ENCODE results near the gene EFL1.

The EFL1 gene

DNA sequence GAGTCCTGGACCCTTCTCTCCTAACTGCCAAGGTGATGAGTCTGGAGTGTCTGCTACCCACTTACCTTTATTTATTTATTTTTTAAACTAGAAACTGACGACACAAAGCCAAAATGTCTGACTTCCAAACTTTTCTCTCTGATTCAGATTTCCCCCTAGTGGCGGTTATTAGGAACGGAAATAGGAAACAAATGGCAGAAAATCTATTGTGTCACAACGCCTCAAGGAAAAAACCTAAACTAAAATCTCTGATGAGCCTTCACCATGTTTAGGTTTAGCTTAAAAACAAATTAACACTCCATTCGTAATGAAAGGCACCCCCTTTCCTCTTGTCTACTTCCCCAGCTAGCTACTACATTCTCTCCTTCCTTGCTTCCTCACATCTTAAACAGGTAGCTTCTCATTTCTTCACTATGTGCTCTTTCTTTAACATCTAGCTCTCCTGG lies 122.7 kb downstream of the EFL1 start:
- Histone ChIP-seq H3K27ac (ENCODE audit: extremely low read depth, low read depth, low read length) (no peak overlapping the region), H3K9me3 (ENCODE audit: control insufficient read depth, insufficient read depth, low read depth, low read length) (no peaks in the 10 kb centered on the region), H3K4me3 (ENCODE audit: low read depth, low read length) (no peak overlapping the region), H3K36me3 (ENCODE audit: control insufficient read depth in 2 of 2, insufficient read depth in 1 of 2, low read length in 2 of 2) (peaks cover 23 to 27% of the 10 kb centered on the region in 2 experiments), H3K4me1 (ENCODE audit: control insufficient read depth, insufficient read depth, low read length) (no peaks in the 10 kb centered on the region)
- TF ChIP-seq ZBTB21 (tag by site-specific recombination; IDR thresholded peaks at IDR 0.05), result 0 out of 2 replicates have a peak, but pooled peaks have one; percentile 21
- TF ChIP-seq ZNF19 (tag by site-specific recombination; IDR thresholded peaks at IDR 0.05; ENCODE audit: low read depth), result no peak
- TF ChIP-seq ZNF211 (tag by site-specific recombination; IDR thresholded peaks at IDR 0.05; ENCODE audit: low read depth), result no peak
- TF ChIP-seq ZNF654 (tag by site-specific recombination; IDR thresholded peaks at IDR 0.05; ENCODE audit: low read depth), result peak; percentile 42
- TF ChIP-seq, protein P1, sequence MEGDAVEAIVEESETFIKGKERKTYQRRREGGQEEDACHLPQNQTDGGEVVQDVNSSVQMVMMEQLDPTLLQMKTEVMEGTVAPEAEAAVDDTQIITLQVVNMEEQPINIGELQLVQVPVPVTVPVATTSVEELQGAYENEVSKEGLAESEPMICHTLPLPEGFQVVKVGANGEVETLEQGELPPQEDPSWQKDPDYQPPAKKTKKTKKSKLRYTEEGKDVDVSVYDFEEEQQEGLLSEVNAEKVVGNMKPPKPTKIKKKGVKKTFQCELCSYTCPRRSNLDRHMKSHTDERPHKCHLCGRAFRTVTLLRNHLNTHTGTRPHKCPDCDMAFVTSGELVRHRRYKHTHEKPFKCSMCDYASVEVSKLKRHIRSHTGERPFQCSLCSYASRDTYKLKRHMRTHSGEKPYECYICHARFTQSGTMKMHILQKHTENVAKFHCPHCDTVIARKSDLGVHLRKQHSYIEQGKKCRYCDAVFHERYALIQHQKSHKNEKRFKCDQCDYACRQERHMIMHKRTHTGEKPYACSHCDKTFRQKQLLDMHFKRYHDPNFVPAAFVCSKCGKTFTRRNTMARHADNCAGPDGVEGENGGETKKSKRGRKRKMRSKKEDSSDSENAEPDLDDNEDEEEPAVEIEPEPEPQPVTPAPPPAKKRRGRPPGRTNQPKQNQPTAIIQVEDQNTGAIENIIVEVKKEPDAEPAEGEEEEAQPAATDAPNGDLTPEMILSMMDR (tag by site-specific recombination; IDR thresholded peaks at IDR 0.05), result peak; percentile 28; the same call in 1 of the 2 replicates
- TF ChIP-seq ZNF501 (tag by site-specific recombination; IDR thresholded peaks at IDR 0.05), result no peak
- ChIA-PET POLR2A (interaction anchor here (0.5 to 0.8 kb wide), 2 partner anchors 94 to 951 kb away, joined by 3 to 4 read pairs; no protein-coding TSS in a partner anchor), CTCF (interaction anchor here (0.6 to 2.0 kb wide), 23 partner anchors 10 to 844 kb away, joined by 3 to 31 read pairs (median 4); no protein-coding TSS in a partner anchor)

DNA sequence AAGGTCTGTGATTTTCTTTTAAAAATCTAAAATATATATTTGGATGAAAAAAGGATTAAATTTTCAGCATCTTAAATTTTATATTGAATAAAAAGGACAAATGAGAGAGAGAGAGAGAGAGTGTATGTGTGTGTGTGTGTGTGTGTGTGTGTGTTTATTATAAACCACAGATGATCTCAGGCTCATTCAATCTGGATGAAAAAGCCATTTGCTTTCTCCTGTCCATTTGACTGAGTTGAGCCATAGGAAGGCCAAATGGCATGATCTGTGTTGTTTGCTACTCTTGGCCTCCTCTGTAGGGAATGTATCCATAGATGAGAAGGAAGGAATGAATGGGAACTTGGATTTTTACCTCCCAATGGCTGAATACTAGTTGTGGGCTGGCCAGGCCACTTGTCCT lies 124.2 kb downstream of the EFL1 start:
- no peaks in the 10 kb centered on the region for H3K4me1 ChIP-seq (ENCODE audit: control insufficient read depth, insufficient read depth, low read length)
- H3K27ac ChIP-seq (ENCODE audit: extremely low read depth, low read depth, low read length), result no peak overlapping the region
- H3K9me3 ChIP-seq (ENCODE audit: control insufficient read depth, insufficient read depth, low read depth, low read length), result no peaks in the 10 kb centered on the region
- peaks cover 23 to 38% of the 10 kb centered on the region in 2 experiments for H3K36me3 ChIP-seq (ENCODE audit: control insufficient read depth in 2 of 2, insufficient read depth in 1 of 2, low read length in 2 of 2)
- TF ChIP-seq, protein P2, sequence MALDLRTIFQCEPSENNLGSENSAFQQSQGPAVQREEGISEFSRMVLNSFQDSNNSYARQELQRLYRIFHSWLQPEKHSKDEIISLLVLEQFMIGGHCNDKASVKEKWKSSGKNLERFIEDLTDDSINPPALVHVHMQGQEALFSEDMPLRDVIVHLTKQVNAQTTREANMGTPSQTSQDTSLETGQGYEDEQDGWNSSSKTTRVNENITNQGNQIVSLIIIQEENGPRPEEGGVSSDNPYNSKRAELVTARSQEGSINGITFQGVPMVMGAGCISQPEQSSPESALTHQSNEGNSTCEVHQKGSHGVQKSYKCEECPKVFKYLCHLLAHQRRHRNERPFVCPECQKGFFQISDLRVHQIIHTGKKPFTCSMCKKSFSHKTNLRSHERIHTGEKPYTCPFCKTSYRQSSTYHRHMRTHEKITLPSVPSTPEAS (tag by site-specific recombination; IDR thresholded peaks at IDR 0.05), result peak; percentile 34; the same call in 1 of the 2 replicates
- TF ChIP-seq, protein P3, sequence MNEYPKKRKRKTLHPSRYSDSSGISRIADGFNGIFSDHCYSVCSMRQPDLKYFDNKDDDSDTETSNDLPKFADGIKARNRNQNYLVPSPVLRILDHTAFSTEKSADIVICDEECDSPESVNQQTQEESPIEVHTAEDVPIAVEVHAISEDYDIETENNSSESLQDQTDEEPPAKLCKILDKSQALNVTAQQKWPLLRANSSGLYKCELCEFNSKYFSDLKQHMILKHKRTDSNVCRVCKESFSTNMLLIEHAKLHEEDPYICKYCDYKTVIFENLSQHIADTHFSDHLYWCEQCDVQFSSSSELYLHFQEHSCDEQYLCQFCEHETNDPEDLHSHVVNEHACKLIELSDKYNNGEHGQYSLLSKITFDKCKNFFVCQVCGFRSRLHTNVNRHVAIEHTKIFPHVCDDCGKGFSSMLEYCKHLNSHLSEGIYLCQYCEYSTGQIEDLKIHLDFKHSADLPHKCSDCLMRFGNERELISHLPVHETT (tag by site-specific recombination; IDR thresholded peaks at IDR 0.05), result no peak
- TF ChIP-seq ZIC2 (tag by site-specific recombination; IDR thresholded peaks at IDR 0.05), result no peak
- H3K4me3 ChIP-seq (ENCODE audit: low read depth, low read length), result no peak overlapping the region
- ChIA-PET POLR2A (no interaction called here), CTCF (interaction anchor here (0.5 to 1.2 kb wide), 7 partner anchors 9 to 727 kb away, joined by 3 to 4 read pairs (median 3); no protein-coding TSS in a partner anchor)

DNA sequence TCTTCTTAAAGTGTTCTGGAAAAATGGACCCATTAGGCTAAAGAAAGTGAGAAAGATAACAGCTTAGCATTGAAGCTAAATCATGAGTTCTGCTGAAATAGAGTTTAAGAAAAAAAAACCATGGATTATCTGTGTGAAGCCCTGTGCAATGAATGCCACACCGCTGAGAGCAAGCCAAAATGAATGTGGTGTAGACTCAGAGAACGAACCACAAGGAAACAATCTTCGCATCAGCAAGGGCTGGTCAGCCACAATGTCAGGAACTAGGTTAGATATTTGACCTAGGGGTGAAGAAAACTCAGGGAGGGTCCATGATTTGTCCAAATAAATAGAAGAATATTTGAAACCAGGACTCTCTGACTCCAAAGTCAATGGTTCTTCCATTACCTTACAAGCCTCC lies 125.3 kb downstream of the EFL1 start:
- Histone ChIP-seq H3K4me3 (ENCODE audit: low read depth, low read length) (no peak overlapping the region), H3K4me1 (ENCODE audit: control insufficient read depth, insufficient read depth, low read length) (no peaks in the 10 kb centered on the region), H3K36me3 (ENCODE audit: control insufficient read depth in 2 of 2, insufficient read depth in 1 of 2, low read length in 2 of 2) (peaks cover 23 to 42% of the 10 kb centered on the region in 2 experiments), H3K9me3 (ENCODE audit: control insufficient read depth, insufficient read depth, low read depth, low read length) (no peaks in the 10 kb centered on the region), H3K27ac (ENCODE audit: extremely low read depth, low read depth, low read length) (no peak overlapping the region)
- TF ChIP-seq ZNF777 (tag by site-specific recombination; IDR thresholded peaks at IDR 0.05; ENCODE audit: borderline replicate concordance) (no peak), SETDB1 (IDR thresholded peaks at IDR 0.05; ENCODE audit: insufficient read length, low read length) (no peak), ZSCAN23 (tag by site-specific recombination; IDR thresholded peaks at IDR 0.05) (no peak), ZNF404 (tag by site-specific recombination; IDR thresholded peaks at IDR 0.05) (no peak)
- ChIA-PET POLR2A (no interaction called here), CTCF (no interaction called here)

DNA sequence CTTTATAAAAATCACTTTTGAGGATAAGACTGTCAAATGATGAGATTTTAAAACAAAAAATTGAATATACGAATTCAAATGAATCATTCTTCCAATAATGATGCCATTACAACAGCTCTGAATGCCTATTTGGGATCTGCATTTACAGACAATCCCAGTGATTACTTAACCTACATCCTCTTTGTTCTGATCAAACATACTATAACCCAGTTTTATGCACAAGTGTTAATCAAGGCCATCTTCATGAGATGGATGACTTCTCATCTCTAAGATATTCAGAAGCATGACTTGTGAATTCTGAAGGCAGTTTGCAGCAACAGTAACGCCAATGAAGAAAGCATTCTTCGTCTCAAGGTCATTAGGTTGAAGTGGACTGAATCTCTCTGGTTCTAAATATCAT lies 126.4 kb downstream of the EFL1 start:
- Histone ChIP-seq H3K36me3 (ENCODE audit: control insufficient read depth in 2 of 2, insufficient read depth in 1 of 2, low read length in 2 of 2) (peaks cover 20 to 42% of the 10 kb centered on the region in 2 experiments), H3K9me3 (ENCODE audit: control insufficient read depth, insufficient read depth, low read depth, low read length) (no peaks in the 10 kb centered on the region), H3K4me1 (ENCODE audit: control insufficient read depth, insufficient read depth, low read length) (no peaks in the 10 kb centered on the region), H3K27ac (ENCODE audit: extremely low read depth, low read depth, low read length) (no peak overlapping the region), H3K4me3 (ENCODE audit: low read depth, low read length) (no peak overlapping the region)
- ChIA-PET CTCF (interaction anchor here (0.5 to 1.2 kb wide), 3 partner anchors 28 to 74 kb away, joined by 3 read pairs; no protein-coding TSS in a partner anchor), POLR2A (no interaction called here)
- TF ChIP-seq GFI1B (tag by site-specific recombination; IDR thresholded peaks at IDR 0.05) (no peak), ZNF561 (tag by site-specific recombination; IDR thresholded peaks at IDR 0.05; ENCODE audit: borderline replicate concordance) (no peak), ZSCAN30 (tag by site-specific recombination; IDR thresholded peaks at IDR 0.05) (no peak), ZFP41 (tag by site-specific recombination; IDR thresholded peaks at IDR 0.05; ENCODE audit: borderline replicate concordance) (no peak), ZNF311 (tag by site-specific recombination; IDR thresholded peaks at IDR 0.05; ENCODE audit: borderline replicate concordance) (no peak), IKZF3 (tag by site-specific recombination; IDR thresholded peaks at IDR 0.05) (no peak)
- TF ChIP-seq, protein P4, sequence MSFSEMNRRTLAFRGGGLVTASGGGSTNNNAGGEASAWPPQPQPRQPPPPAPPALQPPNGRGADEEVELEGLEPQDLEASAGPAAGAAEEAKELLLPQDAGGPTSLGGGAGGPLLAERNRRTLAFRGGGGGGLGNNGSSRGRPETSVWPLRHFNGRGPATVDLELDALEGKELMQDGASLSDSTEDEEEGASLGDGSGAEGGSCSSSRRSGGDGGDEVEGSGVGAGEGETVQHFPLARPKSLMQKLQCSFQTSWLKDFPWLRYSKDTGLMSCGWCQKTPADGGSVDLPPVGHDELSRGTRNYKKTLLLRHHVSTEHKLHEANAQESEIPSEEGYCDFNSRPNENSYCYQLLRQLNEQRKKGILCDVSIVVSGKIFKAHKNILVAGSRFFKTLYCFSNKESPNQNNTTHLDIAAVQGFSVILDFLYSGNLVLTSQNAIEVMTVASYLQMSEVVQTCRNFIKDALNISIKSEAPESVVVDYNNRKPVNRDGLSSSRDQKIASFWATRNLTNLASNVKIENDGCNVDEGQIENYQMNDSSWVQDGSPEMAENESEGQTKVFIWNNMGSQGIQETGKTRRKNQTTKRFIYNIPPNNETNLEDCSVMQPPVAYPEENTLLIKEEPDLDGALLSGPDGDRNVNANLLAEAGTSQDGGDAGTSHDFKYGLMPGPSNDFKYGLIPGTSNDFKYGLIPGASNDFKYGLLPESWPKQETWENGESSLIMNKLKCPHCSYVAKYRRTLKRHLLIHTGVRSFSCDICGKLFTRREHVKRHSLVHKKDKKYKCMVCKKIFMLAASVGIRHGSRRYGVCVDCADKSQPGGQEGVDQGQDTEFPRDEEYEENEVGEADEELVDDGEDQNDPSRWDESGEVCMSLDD (tag by site-specific recombination; IDR thresholded peaks at IDR 0.05), result no peak
